ENCODE data around the gene TH. TPM values are rescaled to one million over a fixed set of nuclear protein-coding genes. Genes with fewer than 3 reads are reported as not detected.

Gene TH
- polyA plus RNA-seq, 3 donors = 0.73 to 1.7 (median 1.4) TPM

DNA sequence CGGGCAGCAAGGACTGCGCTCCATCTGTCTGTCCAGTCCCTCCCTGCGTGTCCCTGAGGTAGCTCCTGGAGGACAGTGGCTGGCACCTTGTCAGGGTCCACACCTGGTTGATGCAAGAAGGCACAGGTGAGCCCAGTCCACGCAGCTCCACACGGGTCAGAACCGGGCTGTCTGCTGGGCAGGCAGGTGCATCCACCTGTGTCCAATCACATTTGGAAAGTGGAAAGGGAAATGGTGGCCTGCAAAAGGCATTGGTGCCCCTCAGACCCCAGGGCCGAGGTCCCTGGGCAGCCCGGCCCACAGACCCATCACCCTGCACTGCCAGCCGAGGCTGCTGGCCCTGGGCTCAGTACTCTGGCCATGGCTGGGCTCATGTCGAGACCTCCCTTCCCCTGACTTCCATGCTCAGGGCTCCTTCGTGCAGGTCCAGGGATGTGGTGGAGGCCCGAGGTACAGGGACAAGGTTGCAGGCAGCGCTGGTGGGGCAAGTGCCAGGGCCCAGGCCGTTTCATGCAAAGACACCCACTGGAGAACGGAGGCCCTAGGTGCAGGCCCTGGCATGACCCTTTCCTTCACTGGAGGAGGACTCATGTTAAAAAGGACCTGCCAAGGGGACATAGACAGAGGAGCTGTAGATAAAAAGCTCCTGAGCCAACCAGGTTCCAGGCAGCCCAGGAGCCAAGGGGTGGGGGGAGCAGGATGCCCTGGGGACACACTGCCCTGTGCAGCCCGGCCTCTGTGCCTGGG is 38.9 kb upstream of the TH start:
- DNase-seq (ENCODE audit: extremely low read depth in 1 of 11, low read depth in 9 of 11, low spot score in 4 of 11) = no peak

DNA sequence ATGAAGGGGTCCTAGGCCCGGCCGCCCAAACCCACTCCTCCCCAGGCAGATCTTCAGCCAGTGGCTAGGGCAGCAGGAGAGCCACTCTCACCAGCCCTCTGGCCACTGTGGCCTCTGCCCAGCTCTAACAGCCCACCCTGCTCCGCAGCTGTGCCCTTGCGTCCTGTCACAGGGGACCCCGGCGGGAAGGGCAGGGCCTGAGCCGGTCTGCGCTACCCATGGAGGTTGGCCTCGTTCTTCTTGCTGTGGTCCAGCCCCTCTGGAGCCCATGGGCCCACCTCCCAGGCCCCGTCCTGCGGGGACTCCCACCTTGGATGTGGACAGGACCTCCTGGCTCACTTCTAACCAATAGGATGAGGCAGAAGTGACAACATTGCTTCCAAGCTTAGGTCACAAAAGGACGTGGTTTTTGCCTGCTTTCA is 38.3 kb upstream of the TH start:
- DNase-seq (ENCODE audit: extremely low read depth in 1 of 11, low read depth in 9 of 11, low spot score in 4 of 11) = no peak

DNA sequence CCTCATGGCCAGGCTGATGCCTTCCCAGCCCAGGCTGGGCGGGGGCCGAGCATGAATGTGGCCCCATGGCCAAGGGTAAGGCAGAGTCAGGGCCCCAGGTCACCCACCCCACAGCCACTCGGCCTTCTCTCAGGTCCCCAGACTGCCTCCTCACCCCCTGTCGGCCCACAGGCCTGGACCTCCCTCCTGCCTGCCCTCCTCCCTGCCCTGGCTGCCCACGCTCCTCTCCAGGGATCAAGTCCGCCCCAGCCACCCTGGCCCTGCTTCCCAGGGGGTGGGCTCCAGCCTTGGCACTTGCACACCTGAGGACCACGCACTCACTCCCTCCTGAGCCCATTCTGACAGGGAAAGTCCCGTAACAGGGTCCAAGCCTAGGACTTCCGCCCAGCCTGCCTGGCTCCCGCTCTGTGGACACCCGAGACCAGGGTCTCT is 37.8 kb upstream of the TH start:
- no peak for DNase-seq (ENCODE audit: extremely low read depth in 1 of 11, low read depth in 9 of 11, low spot score in 4 of 11)

DNA sequence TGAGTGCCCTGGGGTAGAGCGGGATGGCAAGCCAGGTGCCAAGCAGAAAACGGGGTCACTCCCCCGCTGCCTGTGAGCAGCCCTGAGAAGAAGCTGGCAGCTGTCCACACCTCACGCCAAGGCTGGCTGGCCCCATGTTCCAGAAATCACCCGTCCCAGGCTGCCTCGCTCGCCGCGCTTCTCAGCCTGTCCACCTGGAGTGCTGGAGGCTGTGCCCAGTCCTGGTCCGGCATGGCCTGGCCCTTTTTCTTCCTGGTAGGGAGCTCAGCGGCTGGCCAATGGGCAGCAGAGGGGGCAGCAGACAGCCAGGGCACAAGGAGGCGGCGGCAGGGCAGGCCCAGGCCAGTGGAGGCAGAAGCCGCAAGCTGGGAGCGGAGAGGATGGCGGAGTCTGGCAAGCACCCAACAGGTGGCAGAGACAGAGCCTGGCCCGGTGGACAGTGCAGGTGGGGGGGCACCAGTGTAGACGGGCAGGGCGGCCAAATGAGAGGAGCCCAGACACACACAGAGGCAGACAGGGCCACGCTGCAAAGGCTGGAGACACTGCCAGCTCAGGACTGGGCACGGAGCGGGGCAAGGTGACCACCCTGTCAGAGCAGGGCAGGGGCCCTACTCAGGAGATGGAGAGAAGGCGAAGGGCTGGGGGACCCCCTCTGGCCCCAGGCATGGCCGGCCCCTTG is 37.2 kb upstream of the TH start:
- no peak for DNase-seq (ENCODE audit: extremely low read depth in 1 of 11, low read depth in 9 of 11, low spot score in 4 of 11)

DNA sequence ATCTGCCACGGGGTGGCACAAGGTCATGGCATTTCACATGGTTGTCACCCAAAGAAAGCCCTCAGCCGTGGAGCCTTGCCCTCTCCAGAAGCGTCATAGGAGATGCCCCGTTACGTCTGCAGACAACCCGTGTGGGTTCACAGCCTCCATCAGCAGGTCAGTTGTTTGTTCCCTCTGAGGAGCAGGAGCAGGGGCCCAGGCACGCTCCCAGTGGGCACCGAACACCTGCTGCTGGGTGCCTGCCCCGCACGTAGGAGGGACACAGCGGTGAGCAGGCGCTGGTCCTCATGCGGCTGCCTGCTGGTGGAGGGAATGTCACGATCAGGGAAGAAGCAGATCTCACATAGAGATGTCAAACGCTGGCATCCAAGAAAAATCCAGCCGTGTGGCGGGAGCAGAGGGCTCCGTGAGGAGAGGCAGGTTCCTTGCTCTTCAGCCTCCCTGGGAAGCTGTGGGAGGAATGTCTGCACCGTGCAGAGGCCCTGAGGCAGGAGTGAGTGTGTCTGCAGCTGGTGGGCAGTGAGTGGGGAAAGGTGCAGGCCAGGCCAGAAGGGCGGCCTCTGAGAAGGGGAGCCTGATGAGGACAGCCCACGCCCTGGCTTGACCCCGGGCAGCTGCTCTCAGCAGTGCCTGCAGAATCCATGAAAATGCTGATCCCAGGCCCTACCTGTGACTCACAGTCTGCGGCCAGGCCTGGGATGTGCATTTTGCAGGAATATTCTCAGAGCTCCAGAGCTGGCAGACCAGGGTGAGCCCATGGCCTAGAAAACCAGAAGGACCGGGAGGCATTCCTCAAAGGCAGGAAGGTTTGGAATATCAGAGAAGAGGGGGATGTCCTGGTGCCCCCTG is 36.4 kb upstream of the TH start:
- DNase-seq (ENCODE audit: extremely low read depth in 1 of 11, low read depth in 9 of 11, low spot score in 4 of 11) = no peak

DNA sequence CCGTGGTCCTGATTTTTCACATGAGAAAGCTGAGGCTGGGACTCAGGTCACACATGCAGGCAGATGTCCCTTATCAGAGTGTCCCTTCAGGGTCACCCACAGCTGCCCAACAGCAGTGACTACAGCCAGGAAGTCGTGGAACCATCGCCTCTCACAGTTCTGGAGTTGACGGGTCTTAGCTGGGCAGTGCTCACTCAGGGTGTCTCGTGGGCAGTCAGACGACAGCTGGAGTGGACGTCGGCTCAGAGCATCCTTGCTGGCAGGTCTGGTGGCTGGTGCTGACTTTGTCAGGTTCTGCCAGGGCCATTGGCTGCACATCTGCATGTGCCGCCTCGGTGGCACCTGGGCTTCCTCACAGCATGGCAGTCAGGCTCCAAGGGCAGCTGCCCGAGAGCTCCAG is 35.6 kb upstream of the TH start:
- no peak for DNase-seq (ENCODE audit: extremely low read depth in 1 of 11, low read depth in 9 of 11, low spot score in 4 of 11)

DNA sequence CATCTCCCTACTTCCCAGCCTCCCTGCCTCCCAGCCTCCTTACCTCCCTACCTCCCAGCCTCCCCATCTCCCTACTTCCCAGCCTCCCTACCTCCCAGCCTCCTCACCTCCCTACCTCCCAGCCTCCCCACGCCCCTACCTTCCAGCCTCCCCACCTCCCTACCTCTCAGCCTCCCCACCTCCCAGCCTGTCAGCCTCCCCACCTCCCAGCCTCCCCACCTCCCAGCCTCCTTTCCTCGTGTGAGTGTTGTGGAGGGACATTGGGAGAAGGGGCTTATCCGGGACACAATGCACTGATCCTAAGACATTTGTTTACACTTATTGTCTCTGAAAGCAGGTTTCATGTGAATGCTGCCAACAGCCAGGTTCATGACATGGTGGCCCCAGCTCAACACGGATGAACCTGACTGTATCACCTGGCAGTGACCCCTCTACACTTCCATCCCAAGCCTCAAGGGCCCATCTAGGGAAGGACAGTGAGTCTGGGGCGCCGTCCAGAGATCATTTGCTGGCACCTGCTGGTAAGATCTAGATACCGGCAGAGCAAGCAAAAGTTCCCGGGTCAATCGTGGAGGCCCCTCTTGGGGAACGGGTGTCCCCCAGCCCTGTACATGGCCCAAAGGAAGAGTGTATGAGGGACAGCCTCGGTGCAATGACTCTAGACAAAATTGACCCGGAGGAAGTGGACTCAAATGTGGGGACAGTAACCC is 34.5 kb upstream of the TH start:
- no peak for DNase-seq (ENCODE audit: extremely low read depth in 1 of 11, low read depth in 9 of 11, low spot score in 4 of 11)

DNA sequence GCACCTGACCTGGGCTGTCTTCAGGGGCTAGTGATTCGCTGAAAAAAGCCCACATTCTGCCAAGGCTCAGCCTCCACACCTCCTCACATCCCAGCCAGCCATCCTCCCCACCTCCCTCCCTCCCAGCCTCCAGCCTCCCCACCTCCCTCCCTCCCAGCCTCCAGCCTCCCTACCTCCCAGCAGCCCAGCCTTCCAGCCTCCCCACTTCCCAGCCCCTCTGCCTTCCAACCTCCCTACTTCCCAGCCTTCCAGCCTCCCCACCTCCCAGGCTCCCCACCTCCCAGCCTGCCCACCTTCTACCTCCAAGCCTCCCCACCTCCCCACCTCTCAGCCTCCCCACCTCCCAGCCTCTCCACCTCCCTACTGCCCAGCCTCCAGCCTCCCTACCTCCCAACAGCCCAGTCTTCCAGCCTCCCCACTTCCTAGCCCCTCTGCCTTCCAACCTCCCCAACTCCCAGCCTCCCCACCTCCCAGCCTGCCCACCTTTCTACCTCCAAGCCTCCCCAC is 33.7 kb upstream of the TH start:
- DNase-seq (ENCODE audit: extremely low read depth in 1 of 11, low read depth in 9 of 11, low spot score in 4 of 11) = no peak

DNA sequence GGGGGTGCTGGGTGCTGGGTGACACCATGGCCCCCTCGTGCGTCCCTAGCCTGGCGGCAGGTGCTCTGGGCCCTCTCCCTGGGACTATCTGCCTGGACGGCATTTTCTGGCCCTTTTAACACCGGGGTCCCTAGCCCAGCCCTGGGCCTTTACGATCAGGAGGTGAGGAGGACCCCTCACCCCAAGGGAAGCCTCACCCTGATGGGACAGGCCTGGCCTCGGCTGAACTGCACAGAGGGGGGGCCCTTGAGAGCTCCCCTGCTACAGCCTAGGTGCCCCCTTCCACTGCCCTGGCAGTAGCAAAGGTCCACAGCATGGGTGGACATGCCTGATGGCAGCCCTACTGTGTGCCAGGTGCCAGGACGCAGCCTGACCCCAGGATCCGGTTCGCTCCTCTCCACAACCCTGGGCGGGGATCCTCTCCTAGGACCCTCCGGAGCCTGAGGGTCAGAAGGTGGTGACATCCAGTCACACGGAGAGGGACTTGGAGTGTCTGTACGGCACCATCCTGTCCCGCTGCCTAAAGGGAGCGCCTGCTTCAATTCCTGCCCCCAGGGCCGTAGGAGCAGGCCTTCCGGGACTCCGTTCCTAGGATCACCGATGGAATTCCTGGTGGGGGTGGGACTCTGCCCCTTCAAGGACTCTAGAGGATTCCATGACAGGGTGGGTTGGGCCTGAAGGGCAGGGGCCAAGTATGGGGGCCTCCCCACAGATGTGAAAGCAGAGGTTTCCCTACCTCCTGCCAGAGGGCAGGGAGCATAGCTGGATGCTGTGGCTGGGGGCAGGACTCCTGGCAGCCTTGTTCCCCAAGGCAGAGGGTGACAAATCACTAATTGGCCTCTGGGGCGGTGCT is 33.0 kb upstream of the TH start:
- DNase-seq (ENCODE audit: extremely low read depth in 1 of 11, low read depth in 9 of 11, low spot score in 4 of 11) = no peak

DNA sequence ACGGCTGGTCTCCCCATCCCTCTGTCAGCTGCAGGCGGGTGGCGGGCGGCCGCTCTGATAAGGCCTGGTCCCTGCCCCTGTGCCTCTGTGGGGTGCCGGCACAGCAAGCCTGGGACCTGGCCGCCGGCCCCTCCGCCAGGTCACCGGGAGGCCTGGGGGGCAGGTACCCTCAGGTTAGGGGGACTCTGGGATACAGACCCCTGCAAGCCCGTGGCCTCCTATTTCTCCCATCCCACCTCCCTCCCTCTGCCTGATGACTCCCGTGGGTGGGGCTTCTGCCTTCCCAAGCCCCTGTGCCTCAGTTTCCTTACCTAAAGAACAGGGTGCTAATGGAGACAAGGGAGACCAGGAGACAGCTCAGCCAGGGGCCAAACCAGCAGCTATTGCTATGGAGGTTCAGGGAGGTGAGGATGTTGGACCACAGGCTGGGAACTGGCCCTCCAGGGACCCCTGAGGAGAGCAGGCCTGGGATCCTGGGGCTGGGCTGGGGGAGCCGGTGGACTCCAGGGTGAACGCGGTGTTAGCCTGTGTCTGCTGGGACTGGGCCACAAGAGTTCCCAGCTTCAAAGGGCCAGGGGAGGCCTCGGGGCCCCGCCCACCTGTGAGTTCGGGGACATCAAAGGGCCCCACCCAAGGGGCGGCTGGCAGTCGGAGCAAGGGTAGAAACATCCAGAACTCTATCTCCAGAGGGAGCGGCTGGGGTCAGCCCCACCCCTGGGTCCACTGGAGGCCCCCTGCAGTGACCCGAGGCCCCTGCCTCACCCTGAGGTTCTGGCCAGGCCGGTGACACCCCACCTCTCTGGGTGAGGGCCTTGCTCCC is 32.0 kb upstream of the TH start:
- DNase-seq (ENCODE audit: extremely low read depth in 1 of 11, low read depth in 9 of 11, low spot score in 4 of 11) = no peak

DNA sequence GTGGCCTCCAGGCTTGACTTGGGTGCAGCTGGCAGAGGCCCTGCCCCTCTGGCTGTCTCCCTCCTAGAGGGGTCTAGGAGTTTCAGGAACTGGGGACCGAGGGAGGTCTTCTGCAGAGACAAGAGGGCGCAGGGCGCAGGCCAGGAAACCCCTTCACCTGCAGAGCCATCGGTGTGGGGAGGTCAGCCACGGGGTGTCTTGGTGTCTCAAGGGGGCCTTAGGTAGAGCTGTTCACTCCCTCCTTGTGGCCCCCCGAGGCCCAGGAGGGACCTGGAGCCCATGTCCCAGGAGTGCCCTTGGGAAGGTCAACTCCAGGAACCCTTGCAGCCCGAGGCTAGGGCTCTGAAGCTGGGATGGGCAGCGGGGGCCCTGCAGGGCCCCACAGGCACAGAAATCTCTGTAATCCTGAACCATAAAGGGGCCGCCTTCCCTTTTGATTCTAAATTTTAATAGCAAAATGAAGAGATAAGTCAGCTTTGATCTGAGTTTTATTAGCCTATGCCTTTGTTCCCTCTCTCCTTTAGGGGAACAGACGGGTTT is 31.4 kb upstream of the TH start:
- DNase-seq (ENCODE audit: extremely low read depth in 1 of 11, low read depth in 9 of 11, low spot score in 4 of 11) = no peak

DNA sequence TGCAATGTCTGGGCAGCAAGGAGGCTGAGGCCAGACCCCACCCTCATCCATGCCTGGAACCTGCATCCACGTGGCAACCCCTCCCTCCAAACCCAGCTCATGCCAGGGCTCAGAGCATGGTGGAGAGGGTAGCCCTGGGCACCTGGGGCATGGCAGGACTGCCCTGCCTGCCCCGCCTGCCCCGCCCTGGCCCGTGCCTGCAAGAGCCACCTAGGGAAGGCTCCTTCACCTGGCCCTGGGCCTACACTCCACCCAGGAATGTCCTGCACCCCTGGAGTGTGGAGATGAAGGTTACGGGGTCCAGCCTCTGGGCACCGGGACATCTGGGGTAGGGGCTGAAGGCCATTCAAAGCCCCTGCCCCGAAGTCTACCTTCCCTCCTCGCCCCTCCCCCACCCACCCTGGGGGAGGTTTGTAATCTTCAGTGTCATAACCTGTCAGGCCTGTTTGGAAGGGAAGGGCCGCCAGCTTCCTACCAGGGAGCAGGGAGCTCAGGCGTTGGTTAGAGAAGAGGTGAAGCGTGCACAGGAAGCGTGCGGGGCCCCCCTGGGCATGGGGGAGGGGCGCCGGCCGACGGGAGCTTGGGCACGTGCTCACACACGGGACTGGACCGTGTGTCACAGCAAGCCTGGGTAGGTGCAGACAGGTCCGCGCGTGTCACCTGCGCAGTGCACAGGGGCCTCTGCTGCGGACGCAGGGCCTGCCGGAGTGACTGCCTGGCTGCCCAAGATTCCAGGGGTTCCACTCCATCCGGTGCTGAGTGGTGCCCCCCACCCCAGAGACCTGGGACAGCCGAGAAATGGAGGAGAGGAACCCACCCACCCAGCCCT is 30.7 kb upstream of the TH start:
- DNase-seq (ENCODE audit: extremely low read depth in 1 of 11, low read depth in 9 of 11, low spot score in 4 of 11) = peak in 6 of 11 donors; percentile 48 to 78 (median 54)

DNA sequence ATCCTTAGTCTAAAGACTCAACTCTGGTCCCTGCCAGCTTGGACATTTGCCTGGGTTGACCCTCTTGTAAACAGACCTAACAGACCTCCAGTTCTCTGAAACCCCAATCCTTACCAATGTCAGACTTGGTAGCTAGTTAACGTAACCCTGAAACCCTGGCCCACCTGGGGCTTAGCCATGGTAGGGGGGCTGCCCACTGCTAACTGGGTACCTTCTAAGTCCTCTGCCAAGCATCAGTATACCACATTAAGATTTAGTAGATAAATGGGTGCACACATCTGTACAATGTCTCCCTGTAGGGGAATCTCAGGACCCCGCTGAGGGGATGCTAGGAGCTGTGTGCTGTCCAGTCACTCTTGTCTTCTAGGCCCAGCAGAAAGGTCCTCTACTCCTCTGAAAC is 29.9 kb upstream of the TH start:
- no peak for DNase-seq (ENCODE audit: extremely low read depth in 1 of 11, low read depth in 9 of 11, low spot score in 4 of 11)

DNA sequence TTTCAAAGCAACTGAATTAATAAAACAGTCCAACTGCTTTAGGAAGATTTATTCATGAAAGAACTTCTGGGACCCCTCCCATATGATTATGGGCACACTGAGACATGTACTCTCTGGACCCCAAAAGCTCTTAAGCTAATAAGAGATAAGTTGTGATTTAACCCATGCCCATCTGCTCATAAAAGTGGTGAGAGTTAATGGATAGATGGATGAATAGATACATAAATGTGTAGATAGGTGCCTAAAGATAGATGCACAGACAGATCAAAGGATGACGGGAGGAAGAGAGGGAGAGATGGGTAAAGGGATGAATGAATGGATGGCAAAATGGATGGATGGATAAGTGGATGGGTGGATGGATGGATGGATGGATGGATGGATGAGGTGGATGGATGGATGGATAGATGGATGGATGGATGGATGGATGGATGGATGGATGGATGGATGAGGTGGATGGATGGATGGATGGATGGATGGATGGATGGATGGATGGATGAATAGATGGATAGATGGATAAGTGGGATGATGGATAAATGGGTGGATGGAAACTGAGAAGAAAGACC is 29.4 kb upstream of the TH start:
- DNase-seq (ENCODE audit: extremely low read depth in 1 of 11, low read depth in 9 of 11, low spot score in 4 of 11) = no peak

DNA sequence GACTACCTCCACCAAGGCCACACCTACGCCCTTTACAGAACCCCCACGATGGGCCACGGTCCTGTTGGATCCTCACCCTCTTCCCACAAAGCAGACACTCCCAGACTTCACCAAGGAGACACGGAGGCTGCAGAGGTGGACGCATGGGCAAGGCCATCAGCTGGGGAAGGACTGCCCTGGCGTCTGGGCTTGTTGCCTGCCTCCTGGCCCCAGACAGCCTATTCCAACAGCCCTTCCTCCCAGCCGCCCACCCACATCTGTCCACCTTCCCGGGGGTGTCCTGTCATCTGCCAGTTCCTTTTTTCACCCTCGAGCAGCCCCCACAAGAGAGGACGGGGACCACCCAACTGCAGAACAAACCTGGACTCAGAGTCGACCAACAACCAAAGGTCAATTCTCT is 28.9 kb upstream of the TH start:
- DNase-seq (ENCODE audit: extremely low read depth in 1 of 11, low read depth in 9 of 11, low spot score in 4 of 11) = no peak

Measured in renal cortex interstitium (tissue), 11 donors.